ENCODE results near the gene MARVELD3.
A peak's percentile ranks its signal among the peaks of the same experiment; 100 is the strongest.

The MARVELD3 gene

DNA sequence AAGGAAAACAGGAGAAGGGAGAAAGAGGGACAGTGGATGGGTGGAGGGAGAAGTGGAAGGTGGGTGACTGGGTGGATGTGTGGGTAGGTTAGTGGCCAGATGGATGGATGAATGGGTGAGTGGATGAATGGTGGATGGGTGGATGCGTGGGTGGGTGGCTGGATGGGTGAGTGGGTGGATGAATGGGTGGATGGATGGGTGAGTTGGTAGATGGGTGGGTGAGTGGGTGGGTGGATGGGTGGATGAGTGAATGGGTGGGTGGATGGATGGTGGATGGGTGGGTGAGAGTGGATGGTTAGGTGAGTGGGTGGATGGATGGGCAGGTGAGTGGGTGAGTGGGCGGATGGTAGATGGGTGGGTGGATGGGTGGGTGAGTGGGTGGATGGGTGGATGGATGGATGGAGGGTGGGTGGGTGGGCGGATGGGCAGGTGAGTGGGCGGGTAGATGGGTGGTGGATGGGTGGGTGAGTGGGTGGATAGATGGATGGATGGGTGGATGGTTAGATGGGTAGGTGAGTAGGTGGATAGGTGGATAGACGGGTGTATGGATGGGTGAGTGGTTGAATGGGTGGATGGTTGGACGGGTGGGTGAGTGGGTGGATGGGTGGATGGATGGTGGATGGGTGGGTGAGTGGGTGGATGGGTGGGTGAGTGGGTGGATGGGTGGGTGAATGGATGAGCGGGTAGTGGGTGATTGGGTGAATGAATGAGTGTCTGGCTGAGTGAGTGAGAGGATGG lies 702 bp upstream of the MARVELD3 start:
- Histone ChIP-seq H3K9me2 (ENCODE audit: low read depth, low read length) (no peaks in the 10 kb centered on the region), H3K27ac (ENCODE audit: low read depth, low read length, poor library complexity, severe bottlenecking) (no peak overlapping the region), H2AFZ (ENCODE audit: low read length) (no peak overlapping the region), H3K4me1 (ENCODE audit: insufficient read depth, low read length, severe bottlenecking) (no peaks in the 10 kb centered on the region), H3K79me2 (ENCODE audit: insufficient read depth, low read length) (no peaks in the 10 kb centered on the region), H3K27me3 (ENCODE audit: insufficient read depth, low read length) (no peaks in the 10 kb centered on the region), H3F3A (ENCODE audit: insufficient read depth, low read length) (no peaks in the 10 kb centered on the region), H4K20me1 (ENCODE audit: insufficient read depth, low read length) (no peaks in the 10 kb centered on the region), H3K4me3 (ENCODE audit: low read depth, low read length, poor library complexity, severe bottlenecking) (no peak overlapping the region), H3K4me2 (ENCODE audit: low read length) (no peak overlapping the region), H3K9me3 (ENCODE audit: low read length) (no peaks in the 10 kb centered on the region), H3K36me3 (ENCODE audit: insufficient read depth, low read length) (no peaks in the 10 kb centered on the region), H3K9ac (ENCODE audit: low read length) (no peak overlapping the region)
- TF ChIP-seq, protein P1, sequence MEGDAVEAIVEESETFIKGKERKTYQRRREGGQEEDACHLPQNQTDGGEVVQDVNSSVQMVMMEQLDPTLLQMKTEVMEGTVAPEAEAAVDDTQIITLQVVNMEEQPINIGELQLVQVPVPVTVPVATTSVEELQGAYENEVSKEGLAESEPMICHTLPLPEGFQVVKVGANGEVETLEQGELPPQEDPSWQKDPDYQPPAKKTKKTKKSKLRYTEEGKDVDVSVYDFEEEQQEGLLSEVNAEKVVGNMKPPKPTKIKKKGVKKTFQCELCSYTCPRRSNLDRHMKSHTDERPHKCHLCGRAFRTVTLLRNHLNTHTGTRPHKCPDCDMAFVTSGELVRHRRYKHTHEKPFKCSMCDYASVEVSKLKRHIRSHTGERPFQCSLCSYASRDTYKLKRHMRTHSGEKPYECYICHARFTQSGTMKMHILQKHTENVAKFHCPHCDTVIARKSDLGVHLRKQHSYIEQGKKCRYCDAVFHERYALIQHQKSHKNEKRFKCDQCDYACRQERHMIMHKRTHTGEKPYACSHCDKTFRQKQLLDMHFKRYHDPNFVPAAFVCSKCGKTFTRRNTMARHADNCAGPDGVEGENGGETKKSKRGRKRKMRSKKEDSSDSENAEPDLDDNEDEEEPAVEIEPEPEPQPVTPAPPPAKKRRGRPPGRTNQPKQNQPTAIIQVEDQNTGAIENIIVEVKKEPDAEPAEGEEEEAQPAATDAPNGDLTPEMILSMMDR (IDR thresholded peaks at IDR 0.05; ENCODE audit: low read length): no peak
- TF ChIP-seq EZH2 (IDR thresholded peaks at IDR 0.05; ENCODE audit: borderline replicate concordance, low read length): no peak

DNA sequence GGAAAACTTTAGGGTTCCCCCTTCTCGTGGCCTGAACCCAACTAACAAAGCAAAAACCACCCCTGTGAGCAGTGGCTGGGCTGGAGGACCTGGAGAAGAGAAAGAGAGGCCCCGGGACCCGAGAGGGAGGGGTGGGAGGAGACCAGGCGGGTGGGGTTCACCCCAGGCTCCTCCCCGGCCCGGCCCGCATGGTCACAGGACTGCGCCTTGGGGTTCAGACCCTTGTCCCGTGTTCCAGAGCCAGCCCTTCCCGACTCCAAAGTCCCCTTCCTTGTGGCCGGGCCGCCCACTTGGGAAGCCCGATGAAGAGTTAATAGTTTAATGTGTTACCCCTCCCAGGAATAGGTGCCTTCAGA lies 852 bp downstream of the MARVELD3 start:
- H3K79me2 ChIP-seq (ENCODE audit: insufficient read depth, low read length): no peaks in the 10 kb centered on the region
- no peaks in the 10 kb centered on the region for H4K20me1 ChIP-seq (ENCODE audit: insufficient read depth, low read length)
- no peaks in the 10 kb centered on the region for H3K27me3 ChIP-seq (ENCODE audit: insufficient read depth, low read length)
- no peaks in the 10 kb centered on the region for H3K9me2 ChIP-seq (ENCODE audit: low read depth, low read length)
- no peaks in the 10 kb centered on the region for H3K36me3 ChIP-seq (ENCODE audit: insufficient read depth, low read length)
- H2AFZ ChIP-seq (ENCODE audit: low read length): no peak overlapping the region
- H3K9me3 ChIP-seq (ENCODE audit: low read length): no peaks in the 10 kb centered on the region
- no peaks in the 10 kb centered on the region for H3K4me1 ChIP-seq (ENCODE audit: insufficient read depth, low read length, severe bottlenecking)
- TF ChIP-seq, protein P1 (IDR thresholded peaks at IDR 0.05; ENCODE audit: low read length): no peak
- no peak for TF ChIP-seq EZH2 (IDR thresholded peaks at IDR 0.05; ENCODE audit: borderline replicate concordance, low read length)
- no peak overlapping the region for H3K4me3 ChIP-seq (ENCODE audit: low read depth, low read length, poor library complexity, severe bottlenecking)
- H3K27ac ChIP-seq (ENCODE audit: low read depth, low read length, poor library complexity, severe bottlenecking): no peak overlapping the region
- peak overlapping the region; percentile 52; the same call in 1 of the 2 replicates for H3K4me2 ChIP-seq (ENCODE audit: low read length)
- H3K9ac ChIP-seq (ENCODE audit: low read length): no peak overlapping the region
- H3F3A ChIP-seq (ENCODE audit: insufficient read depth, low read length): no peaks in the 10 kb centered on the region

DNA sequence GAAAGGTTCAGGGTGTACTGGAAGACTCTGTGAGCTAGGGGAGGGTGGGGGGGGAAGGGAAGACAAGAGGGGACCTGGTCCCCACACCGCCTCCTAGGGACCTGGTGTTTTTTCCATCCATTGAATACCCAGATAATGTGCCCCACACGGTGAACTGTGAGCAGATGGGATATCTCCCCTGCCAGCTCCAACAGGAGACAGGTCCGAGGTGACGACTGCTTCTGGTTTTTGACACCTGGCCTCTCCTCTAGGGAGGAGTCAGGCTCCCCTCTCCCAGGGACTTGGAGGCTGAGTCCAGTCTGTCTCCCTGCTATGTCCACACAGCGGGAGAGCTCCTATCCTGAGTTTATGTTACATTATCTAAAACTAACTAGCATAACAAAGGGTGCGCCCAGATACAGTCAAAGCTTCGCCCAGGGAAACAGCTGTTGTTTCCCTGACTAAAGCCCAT lies 1.8 kb downstream of the MARVELD3 start:
- Histone ChIP-seq H3K9me2 (ENCODE audit: low read depth, low read length) (no peaks in the 10 kb centered on the region), H3K4me3 (ENCODE audit: low read depth, low read length, poor library complexity, severe bottlenecking) (no peak overlapping the region), H3K36me3 (ENCODE audit: insufficient read depth, low read length) (no peaks in the 10 kb centered on the region), H3K9me3 (ENCODE audit: low read length) (no peaks in the 10 kb centered on the region), H3K4me2 (ENCODE audit: low read length) (no peak overlapping the region), H4K20me1 (ENCODE audit: insufficient read depth, low read length) (no peaks in the 10 kb centered on the region), H3K9ac (ENCODE audit: low read length) (no peak overlapping the region), H2AFZ (ENCODE audit: low read length) (no peak overlapping the region), H3K27me3 (ENCODE audit: insufficient read depth, low read length) (no peaks in the 10 kb centered on the region), H3K4me1 (ENCODE audit: insufficient read depth, low read length, severe bottlenecking) (no peaks in the 10 kb centered on the region), H3K27ac (ENCODE audit: low read depth, low read length, poor library complexity, severe bottlenecking) (no peak overlapping the region), H3F3A (ENCODE audit: insufficient read depth, low read length) (no peaks in the 10 kb centered on the region), H3K79me2 (ENCODE audit: insufficient read depth, low read length) (no peaks in the 10 kb centered on the region)
- no peak for TF ChIP-seq EZH2 (IDR thresholded peaks at IDR 0.05; ENCODE audit: borderline replicate concordance, low read length)
- TF ChIP-seq, protein P1 (IDR thresholded peaks at IDR 0.05; ENCODE audit: low read length): no peak
